ENCODE data around the gene CARD9.
"Not testable (repeated sequence)": the region's sequence is repeated elsewhere in the genome, so short reads cannot be mapped to it uniquely, and the experiment has no call there.

The CARD9 gene

GRCh38 chr9:136373300-136374182 is at the start of gene CARD9:
TSS of gene CARD9 (minus strand) at chr9:136373669. CDS start at chr9:136372078, 1,591 bp downstream.
- no peak for FAIRE-seq

- no peak for FAIRE-seq
Observed at GRCh38 chr9:136422876-136423275, 49.4 kb upstream of the CARD9 start.

GRCh38 chr9:136421791-136422190 is 48.3 kb upstream of the CARD9 start:
- no peak for FAIRE-seq

- no peak for FAIRE-seq
Observed at GRCh38 chr9:136419092-136419420, 45.6 kb upstream of the CARD9 start.

GRCh38 chr9:136418182-136419091 is 45.0 kb upstream of the CARD9 start:
- no peak for FAIRE-seq

- FAIRE-seq: no peak
Observed at GRCh38 chr9:136416914-136417313, 43.4 kb upstream of the CARD9 start.

- no peak for FAIRE-seq
Observed at GRCh38 chr9:136416427-136416826, 43.0 kb upstream of the CARD9 start.

- no peak for FAIRE-seq
Observed at GRCh38 chr9:136412962-136413361, 39.5 kb upstream of the CARD9 start.

GRCh38 chr9:136411378-136411777 is 37.9 kb upstream of the CARD9 start:
- no peak for FAIRE-seq

GRCh38 chr9:136410500-136411287 is 37.2 kb upstream of the CARD9 start, which contains the start of the genes ENTR1 and PMPCA:
TSS of gene ENTR1 (minus strand) at chr9:136410614. CDS start at chr9:136410397, 217 bp downstream.
TSS of gene PMPCA (plus strand) at chr9:136410658. CDS start at chr9:136410669, 11 bp downstream.
- FAIRE-seq: no peak

GRCh38 chr9:136409557-136410455 is 36.3 kb upstream of the CARD9 start:
- no peak for FAIRE-seq

GRCh38 chr9:136407911-136408310 is 34.4 kb upstream of the CARD9 start:
- FAIRE-seq: no peak

- not testable (repeated sequence) for FAIRE-seq
Observed at GRCh38 chr9:136407061-136407460, 33.6 kb upstream of the CARD9 start.

GRCh38 chr9:136405904-136406303 is 32.4 kb upstream of the CARD9 start:
- not testable (repeated sequence) for FAIRE-seq

GRCh38 chr9:136405481-136405880 is 32.0 kb upstream of the CARD9 start:
- no peak for FAIRE-seq

GRCh38 chr9:136404801-136405136 is 31.3 kb upstream of the CARD9 start:
- no peak for FAIRE-seq

- FAIRE-seq: no peak
Observed at GRCh38 chr9:136403915-136404800, 30.7 kb upstream of the CARD9 start.

GRCh38 chr9:136403538-136403914 is 30.1 kb upstream of the CARD9 start:
- FAIRE-seq: no peak

GRCh38 chr9:136402067-136402466 is 28.6 kb upstream of the CARD9 start:
- no peak for FAIRE-seq

- FAIRE-seq: no peak
Observed at GRCh38 chr9:136401173-136401922, 27.9 kb upstream of the CARD9 start.
